Esophagus squamous epithelium (tissue), 4 donors: ENCODE data around the gene THRAP3.

Experiments used
- CTCF ChIP-seq, 6 experiments: fragments of 450-650 bp in 4 of 6; fragments of 200-600 bp in 2 of 6; sonication (generic) in 2 of 6; IDR thresholded peaks; one replicate each; pipeline ENCODE4 v1.5.1; 2016 to 2019; ENCODE audit warnings: antibody characterized with exemption in 6 of 6, mild to moderate bottlenecking in 4 of 6, moderate library complexity in 4 of 6
- POLR2A ChIP-seq, 4 donors: fragments of 450-650 bp; IDR thresholded peaks; one replicate each; pipeline ENCODE4 v1.6.1; 2017; ENCODE audit warnings: antibody characterized with exemption in 4 of 4, mild to moderate bottlenecking in 4 of 4, moderate library complexity in 3 of 4

- no peak for TF ChIP-seq CTCF (IDR thresholded peaks at IDR 0.05)
- TF ChIP-seq POLR2A (IDR thresholded peaks at IDR 0.05), result no peak
Observed at GRCh38 chr1:36212782-36213181, 11.5 kb upstream of the THRAP3 start.
